A673 (cell line): ENCODE measurements around the gene SLC12A2.

Source experiments
- EZH2 ChIP-seq: fragments of 200-600 bp; sonication (generic); IDR thresholded peaks from 2 replicates; pipeline ENCODE4 v1.6.1; 2017; ENCODE audit warnings: borderline replicate concordance, low read depth, mild to moderate bottlenecking, mixed read lengths, antibody characterized with exemption, low read length; ENCODE audit not compliant: poor library complexity, severe bottlenecking
- TF ChIP-seq, protein P1 (sequence below): fragments of 300-800, 200-600 bp; sonication (generic); conservative IDR thresholded peaks from 2 replicates; pipeline ENCODE4 v1.5.1; 2017; ENCODE audit warnings: low read depth, mild to moderate bottlenecking, antibody characterized with exemption, low read length, moderate library complexity, mixed read lengths

DNA sequence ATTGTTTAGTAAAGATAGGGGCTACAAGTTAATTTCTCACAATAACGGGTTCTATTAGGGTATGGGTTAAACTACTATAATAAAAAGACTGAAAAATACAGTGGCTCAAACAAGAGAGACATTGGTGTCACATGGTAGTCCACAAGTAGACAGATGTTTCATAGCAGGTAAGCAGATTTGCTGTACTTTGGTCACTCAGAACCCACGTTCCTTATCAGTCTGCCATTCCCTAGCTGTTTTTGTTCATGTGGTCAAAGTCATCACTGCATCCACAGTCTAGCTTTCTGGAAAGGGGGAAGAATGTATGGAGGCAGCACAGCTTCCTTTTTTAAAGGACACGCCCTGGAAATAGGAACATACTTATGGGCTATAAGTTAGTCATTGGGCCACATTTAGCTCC, 73.0 kb downstream of the SLC12A2 start:
- TF ChIP-seq EZH2 = no peak
- TF ChIP-seq, protein P1, sequence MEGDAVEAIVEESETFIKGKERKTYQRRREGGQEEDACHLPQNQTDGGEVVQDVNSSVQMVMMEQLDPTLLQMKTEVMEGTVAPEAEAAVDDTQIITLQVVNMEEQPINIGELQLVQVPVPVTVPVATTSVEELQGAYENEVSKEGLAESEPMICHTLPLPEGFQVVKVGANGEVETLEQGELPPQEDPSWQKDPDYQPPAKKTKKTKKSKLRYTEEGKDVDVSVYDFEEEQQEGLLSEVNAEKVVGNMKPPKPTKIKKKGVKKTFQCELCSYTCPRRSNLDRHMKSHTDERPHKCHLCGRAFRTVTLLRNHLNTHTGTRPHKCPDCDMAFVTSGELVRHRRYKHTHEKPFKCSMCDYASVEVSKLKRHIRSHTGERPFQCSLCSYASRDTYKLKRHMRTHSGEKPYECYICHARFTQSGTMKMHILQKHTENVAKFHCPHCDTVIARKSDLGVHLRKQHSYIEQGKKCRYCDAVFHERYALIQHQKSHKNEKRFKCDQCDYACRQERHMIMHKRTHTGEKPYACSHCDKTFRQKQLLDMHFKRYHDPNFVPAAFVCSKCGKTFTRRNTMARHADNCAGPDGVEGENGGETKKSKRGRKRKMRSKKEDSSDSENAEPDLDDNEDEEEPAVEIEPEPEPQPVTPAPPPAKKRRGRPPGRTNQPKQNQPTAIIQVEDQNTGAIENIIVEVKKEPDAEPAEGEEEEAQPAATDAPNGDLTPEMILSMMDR = no peak
